Caco-2 (cell line): ENCODE measurements around the gene INPP4A. TPM values are rescaled to one million over a fixed set of nuclear protein-coding genes. Genes with fewer than 3 reads are reported as not detected.

Experiments used
- BruUV-seq: library from RNA; stranded (reverse); fragments of 400-500 nt; replicated peaks from 2 replicates; lab custom pipeline; 2021; lab: Mats Ljungman, UMichigan
- CTCF ChIA-PET: fragments of 300-600 bp; sonication (Branson Sonifier 250); formaldehyde crosslinking; loops from one replicate; lab custom pipeline; 2022; ENCODE audit warnings: antibody characterized with exemption; lab: Charles Lee
- POLR2A ChIA-PET: fragments of 300-600 bp; sonication (Branson Sonifier 250); formaldehyde crosslinking; loops from one replicate; lab custom pipeline; 2022; ENCODE audit warnings: antibody characterized with exemption; lab: Charles Lee
- DNase-seq, 2 experiments: peaks; one replicate each; pipeline versions ENCODE4 v3.0.0 to v3.0.0-alpha.2; 2020 to 2022
- H3K27me3 ChIP-seq: replicated peaks from 2 replicates; pipeline ENCODE4 v1.6.0; 2011; ENCODE audit warnings: low read length; ENCODE audit not compliant: control insufficient read depth, insufficient read depth
- H3K36me3 ChIP-seq: 2 replicates; pipeline ENCODE4 v1.5.1; 2011; ENCODE audit warnings: low read length; ENCODE audit not compliant: control insufficient read depth, insufficient read depth
- H3K4me1 ChIP-seq: fragments of 250-450 bp; sonication (Bioruptor Pico); 2 replicates; pipeline ENCODE4 v1.5.1; 2020; ENCODE audit warnings: mild to moderate bottlenecking
- H3K4me3 ChIP-seq: 2 replicates; pipeline ENCODE4 v1.5.1; 2011; ENCODE audit warnings: low read depth, mild to moderate bottlenecking, control low read depth, low read length
- H3K9me3 ChIP-seq: fragments of 250-450 bp; sonication (Bioruptor Pico); 2 replicates; pipeline ENCODE4 v1.5.1; 2020; ENCODE audit warnings: mild to moderate bottlenecking, moderate library complexity
- H3K27ac Mint-ChIP-seq: one replicate; pipeline ENCODE4 v1.8.0; 2022; ENCODE audit warnings: mixed read lengths; ENCODE audit not compliant: unreplicated experiment
- H3K27me3 Mint-ChIP-seq: one replicate; pipeline ENCODE4 v1.8.0; 2022; ENCODE audit warnings: mixed read lengths; ENCODE audit not compliant: insufficient read depth, unreplicated experiment
- H3K36me3 Mint-ChIP-seq: one replicate; pipeline ENCODE4 v1.8.0; 2022; ENCODE audit warnings: mild to moderate bottlenecking, mixed read lengths; ENCODE audit not compliant: insufficient read depth, unreplicated experiment
- H3K4me1 Mint-ChIP-seq: one replicate; pipeline ENCODE4 v1.8.0; 2022; ENCODE audit warnings: low read depth, mixed read lengths; ENCODE audit not compliant: unreplicated experiment
- H3K4me3 Mint-ChIP-seq: one replicate; pipeline ENCODE4 v1.8.0; 2022; ENCODE audit warnings: mild to moderate bottlenecking, moderate library complexity, mixed read lengths; ENCODE audit not compliant: unreplicated experiment
- H3K9me3 Mint-ChIP-seq: one replicate; pipeline ENCODE4 v1.8.0; 2022; ENCODE audit warnings: mixed read lengths; ENCODE audit not compliant: unreplicated experiment
- intact Hi-C: fragments of 100-400 bp; cut with micrococcal nuclease; formaldehyde crosslinking; loops from one replicate; pipeline ENCODE4 v1.10.0; 2022; ENCODE audit not compliant: unreplicated experiment
- total RNA-seq: library from RNA; stranded (reverse); gene quantifications from 2 replicates; pipeline ENCODE4 v1.2.3, GENCODE V29; 2022
- TF ChIP-seq, protein P1 (sequence below), 2 experiments: fragments of 200-600 bp in 1 of 2; IDR thresholded peaks; 1 replicate in 1 of 2; 2 replicates in 1 of 2; pipeline versions ENCODE4 v1.5.1 to v1.8.0; 2011 to 2022; ENCODE audit warnings: antibody characterized with exemption in 1 of 2, control low read depth in 1 of 2, inconsistent platforms in 1 of 2, low read depth in 1 of 2, low read length in 1 of 2, mild to moderate bottlenecking in 1 of 2, moderate library complexity in 1 of 2; ENCODE audit not compliant: insufficient read depth in 1 of 2, severe bottlenecking in 1 of 2, unreplicated experiment in 1 of 2

Gene INPP4A
- total RNA-seq, 1 experiment from 2014 or later, result 26.3 TPM

DNA sequence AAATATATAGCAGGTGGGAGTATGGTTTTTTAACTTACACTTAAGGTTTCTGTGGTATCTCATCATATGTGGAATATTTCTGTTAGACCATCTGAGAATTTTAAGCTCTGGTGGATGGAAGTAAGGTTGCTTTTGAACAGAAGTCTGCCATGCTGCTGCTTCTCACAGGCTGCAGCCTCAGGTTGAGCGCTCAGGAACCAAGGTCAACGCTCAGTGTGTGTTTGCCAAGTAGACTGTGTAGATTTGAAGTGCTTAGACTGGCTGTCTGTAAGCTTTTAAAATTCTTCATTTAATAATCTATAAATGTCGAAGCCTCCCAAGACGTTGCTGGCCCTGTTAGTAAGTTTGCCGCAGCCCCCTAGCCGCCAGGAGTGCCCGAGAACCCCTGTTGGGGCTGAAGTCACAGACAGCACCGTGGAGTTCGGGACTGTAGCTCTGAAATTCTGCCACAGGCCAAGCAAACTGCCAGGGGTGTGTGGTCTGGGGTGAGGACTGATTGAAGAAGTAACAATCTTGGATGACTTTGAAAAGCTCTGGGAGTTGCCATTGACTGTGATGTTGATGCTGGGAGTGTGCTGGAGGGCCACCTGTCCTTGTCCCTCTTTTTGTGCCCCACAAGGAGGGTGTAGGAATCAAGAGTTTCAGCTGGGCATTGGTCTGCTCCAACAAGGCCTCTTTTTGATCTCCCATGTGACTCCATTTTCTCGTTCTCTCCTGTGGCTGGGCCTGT, 26.9 kb downstream of the INPP4A start:
- H3K4me1 Mint-ChIP-seq, result peaks cover 5% of the 10 kb centered on the region
- no peaks in the 10 kb centered on the region for H3K27me3 ChIP-seq
- no peaks in the 10 kb centered on the region for H3K9me3 ChIP-seq
- DNase-seq, result no peak
- H3K9me3 Mint-ChIP-seq, result no peaks in the 10 kb centered on the region
- BruUV-seq, result no TSS peak
- no peaks in the 10 kb centered on the region for H3K27me3 Mint-ChIP-seq
- peaks cover 3% of the 10 kb centered on the region for H3K36me3 Mint-ChIP-seq
- H3K4me3 ChIP-seq, result no peak overlapping the region
- no peak overlapping the region for H3K4me3 Mint-ChIP-seq
- intact Hi-C loops, result no loop called here
- H3K4me1 ChIP-seq, result peaks cover 4% of the 10 kb centered on the region
- ChIA-PET CTCF (no interaction called here), POLR2A (no interaction called here)
- H3K36me3 ChIP-seq, result no peaks in the 10 kb centered on the region
- H3K27ac Mint-ChIP-seq, result no peak overlapping the region
- TF ChIP-seq, protein P1, sequence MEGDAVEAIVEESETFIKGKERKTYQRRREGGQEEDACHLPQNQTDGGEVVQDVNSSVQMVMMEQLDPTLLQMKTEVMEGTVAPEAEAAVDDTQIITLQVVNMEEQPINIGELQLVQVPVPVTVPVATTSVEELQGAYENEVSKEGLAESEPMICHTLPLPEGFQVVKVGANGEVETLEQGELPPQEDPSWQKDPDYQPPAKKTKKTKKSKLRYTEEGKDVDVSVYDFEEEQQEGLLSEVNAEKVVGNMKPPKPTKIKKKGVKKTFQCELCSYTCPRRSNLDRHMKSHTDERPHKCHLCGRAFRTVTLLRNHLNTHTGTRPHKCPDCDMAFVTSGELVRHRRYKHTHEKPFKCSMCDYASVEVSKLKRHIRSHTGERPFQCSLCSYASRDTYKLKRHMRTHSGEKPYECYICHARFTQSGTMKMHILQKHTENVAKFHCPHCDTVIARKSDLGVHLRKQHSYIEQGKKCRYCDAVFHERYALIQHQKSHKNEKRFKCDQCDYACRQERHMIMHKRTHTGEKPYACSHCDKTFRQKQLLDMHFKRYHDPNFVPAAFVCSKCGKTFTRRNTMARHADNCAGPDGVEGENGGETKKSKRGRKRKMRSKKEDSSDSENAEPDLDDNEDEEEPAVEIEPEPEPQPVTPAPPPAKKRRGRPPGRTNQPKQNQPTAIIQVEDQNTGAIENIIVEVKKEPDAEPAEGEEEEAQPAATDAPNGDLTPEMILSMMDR (IDR thresholded peaks at IDR 0.05; ENCODE audit: insufficient read depth in 1 of 2, low read depth in 1 of 2, low read length in 1 of 2, severe bottlenecking in 1 of 2, unreplicated experiment in 1 of 2), result no peak

DNA sequence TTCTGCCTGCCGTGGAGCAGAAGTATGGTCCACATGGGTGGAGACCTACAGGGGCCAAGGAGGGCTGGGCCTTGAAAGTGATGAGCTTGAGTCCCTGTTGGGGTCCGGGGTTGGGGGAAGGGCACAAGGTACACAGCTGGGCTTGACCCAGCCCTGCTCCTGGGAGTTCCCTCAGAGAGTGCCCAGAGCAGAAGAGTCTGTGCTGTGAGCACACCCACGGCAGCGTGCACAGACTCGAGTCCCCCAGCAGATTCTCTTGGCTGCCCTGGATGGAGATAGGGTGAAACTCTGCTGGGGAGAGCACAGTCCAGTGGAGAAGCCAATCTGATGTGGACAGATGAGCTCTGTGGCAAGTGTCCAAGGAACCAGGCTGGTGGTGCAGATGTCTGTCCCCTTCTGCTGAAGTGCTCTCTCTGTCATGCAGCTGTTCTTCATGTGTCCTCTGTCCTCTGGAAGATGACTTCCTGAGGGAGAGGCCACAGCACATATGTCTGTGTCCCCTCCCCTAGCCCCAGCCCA, 27.5 kb downstream of the INPP4A start:
- no peak overlapping the region for H3K27ac Mint-ChIP-seq
- BruUV-seq, result no TSS peak
- POLR2A ChIA-PET, result no interaction called here

DNA sequence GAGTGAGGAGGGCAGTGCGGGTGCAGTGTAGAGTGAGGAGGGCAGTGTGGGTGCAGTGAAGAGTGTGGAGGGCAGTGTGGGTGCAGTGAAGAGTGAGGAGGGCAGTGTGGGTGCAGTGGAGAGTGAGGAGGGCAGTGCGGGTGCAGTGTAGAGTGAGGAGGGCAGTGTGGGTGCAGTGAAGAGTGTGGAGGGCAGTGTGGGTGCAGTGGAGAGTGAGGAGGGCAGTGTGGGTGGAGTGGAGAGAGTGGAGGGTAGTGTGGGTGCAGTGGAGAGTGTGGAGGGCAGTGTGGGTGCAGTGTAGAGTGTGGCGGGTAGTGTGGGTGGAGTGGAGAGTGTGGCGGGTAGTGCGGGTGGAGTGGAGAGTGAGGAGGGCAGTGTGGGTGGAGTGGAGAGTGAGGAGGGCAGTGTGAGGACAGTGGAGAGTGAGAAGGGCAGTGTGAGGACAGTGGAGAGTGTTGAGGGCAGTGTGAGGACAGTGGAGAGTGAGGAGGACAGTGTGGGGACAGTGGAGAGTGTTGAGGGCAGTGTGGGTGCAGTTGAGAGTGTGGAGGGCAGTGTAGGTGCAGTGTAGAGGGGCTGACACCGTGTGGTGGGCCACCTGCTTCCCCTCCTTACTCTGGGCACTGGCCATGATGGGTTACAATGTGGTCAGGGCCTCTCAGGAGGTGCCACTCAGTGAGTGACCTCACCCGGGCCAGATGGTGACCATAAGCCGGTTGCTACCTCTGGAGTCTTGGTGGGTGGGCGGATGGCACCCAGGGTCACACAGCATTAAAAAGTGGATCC, 28.5 kb downstream of the INPP4A start:
- intact Hi-C loops, result no loop called here
- H3K4me3 Mint-ChIP-seq, result no peak overlapping the region
- no peaks in the 10 kb centered on the region for H3K4me1 Mint-ChIP-seq
- Histone ChIP-seq H3K36me3 (no peaks in the 10 kb centered on the region), H3K4me3 (no peak overlapping the region), H3K4me1 (no peaks in the 10 kb centered on the region), H3K27me3 (no peaks in the 10 kb centered on the region), H3K9me3 (no peaks in the 10 kb centered on the region)
- CTCF ChIA-PET, result no interaction called here
- BruUV-seq, result no TSS peak
- H3K9me3 Mint-ChIP-seq, result no peaks in the 10 kb centered on the region
- TF ChIP-seq, protein P1 (IDR thresholded peaks at IDR 0.05; ENCODE audit: insufficient read depth in 1 of 2, low read depth in 1 of 2, low read length in 1 of 2, severe bottlenecking in 1 of 2, unreplicated experiment in 1 of 2), result no peak
- H3K36me3 Mint-ChIP-seq, result no peaks in the 10 kb centered on the region
- DNase-seq, result no peak
- POLR2A ChIA-PET, result no interaction called here
- no peaks in the 10 kb centered on the region for H3K27me3 Mint-ChIP-seq
- H3K27ac Mint-ChIP-seq, result no peak overlapping the region

More for the DNA sequence above, 27.5 kb downstream of the INPP4A start:
- DNase-seq, result no peak
- Histone ChIP-seq H3K36me3 (no peaks in the 10 kb centered on the region), H3K9me3 (no peaks in the 10 kb centered on the region), H3K27me3 (no peaks in the 10 kb centered on the region), H3K4me1 (no peaks in the 10 kb centered on the region), H3K4me3 (no peak overlapping the region)
- TF ChIP-seq, protein P1 (IDR thresholded peaks at IDR 0.05; ENCODE audit: insufficient read depth in 1 of 2, low read depth in 1 of 2, low read length in 1 of 2, severe bottlenecking in 1 of 2, unreplicated experiment in 1 of 2), result no peak
- Mint-ChIP-seq H3K4me3 (no peak overlapping the region), H3K4me1 (no peaks in the 10 kb centered on the region), H3K36me3 (no peaks in the 10 kb centered on the region), H3K9me3 (no peaks in the 10 kb centered on the region), H3K27me3 (no peaks in the 10 kb centered on the region)
- CTCF ChIA-PET, result no interaction called here
- intact Hi-C loops, result no loop called here
